ENCODE results near the gene ACP5. TPM values are rescaled to one million over a fixed set of nuclear protein-coding genes. Genes with fewer than 3 reads are reported as not detected.

ACP5 gene
- total RNA-seq, 1 donor from 2014 or later, result 50.9 TPM

- Mint-ChIP-seq H3K4me1 (peaks cover 64% of the 10 kb centered on the region), H3K27me3 (no peaks in the 10 kb centered on the region), H3K36me3 (ENCODE audit: low read depth) (peaks cover 44% of the 10 kb centered on the region), H3K9me3 (no peaks in the 10 kb centered on the region), H3K4me3 (no peak overlapping the region), H3K27ac (peak overlapping the region; percentile 5)
- no peak for DNase-seq
- no peak for ATAC-seq (ENCODE audit: low read depth)
- ChIA-PET CTCF (no interaction called here), POLR2A (interaction anchor here (0.6 to 1.0 kb wide), 5 partner anchors 26 to 1165 kb away, joined by 4 to 7 read pairs (median 5); partner anchors contain the start of gene ECSIT)
- no peak for TF ChIP-seq CTCF (IDR thresholded peaks at IDR 0.05)
- intact Hi-C loops (cut with micrococcal nuclease), result no loop called here
Measured at GRCh38 chr19:11555246-11555645, 22.2 kb downstream of the ACP5 start.

GRCh38 chr19:11554160-11554559, 23.3 kb downstream of the ACP5 start:
- peaks cover 42% of the 10 kb centered on the region for H3K36me3 Mint-ChIP-seq (ENCODE audit: low read depth)
- intact Hi-C loops (cut with micrococcal nuclease), result no loop called here
- DNase-seq, result no peak
- peak overlapping the region; percentile 44 for H3K4me3 Mint-ChIP-seq
- ChIA-PET POLR2A (interaction anchor here (0.6 to 1.2 kb wide), 8 partner anchors 24 to 996 kb away, joined by 3 to 8 read pairs (median 5); partner anchors contain the start of gene ECSIT), CTCF (no interaction called here)
- H3K9me3 Mint-ChIP-seq, result no peaks in the 10 kb centered on the region
- peak; percentile 36 for ATAC-seq (ENCODE audit: low read depth)
- peaks cover 58% of the 10 kb centered on the region for H3K4me1 Mint-ChIP-seq
- H3K27me3 Mint-ChIP-seq, result no peaks in the 10 kb centered on the region
- TF ChIP-seq CTCF (IDR thresholded peaks at IDR 0.05), result no peak
- peak overlapping the region; percentile 77 for H3K27ac Mint-ChIP-seq

GRCh38 chr19:11552666-11553372, 24.6 kb downstream of the ACP5 start:
- no peak overlapping the region for H3K4me3 Mint-ChIP-seq

DNA sequence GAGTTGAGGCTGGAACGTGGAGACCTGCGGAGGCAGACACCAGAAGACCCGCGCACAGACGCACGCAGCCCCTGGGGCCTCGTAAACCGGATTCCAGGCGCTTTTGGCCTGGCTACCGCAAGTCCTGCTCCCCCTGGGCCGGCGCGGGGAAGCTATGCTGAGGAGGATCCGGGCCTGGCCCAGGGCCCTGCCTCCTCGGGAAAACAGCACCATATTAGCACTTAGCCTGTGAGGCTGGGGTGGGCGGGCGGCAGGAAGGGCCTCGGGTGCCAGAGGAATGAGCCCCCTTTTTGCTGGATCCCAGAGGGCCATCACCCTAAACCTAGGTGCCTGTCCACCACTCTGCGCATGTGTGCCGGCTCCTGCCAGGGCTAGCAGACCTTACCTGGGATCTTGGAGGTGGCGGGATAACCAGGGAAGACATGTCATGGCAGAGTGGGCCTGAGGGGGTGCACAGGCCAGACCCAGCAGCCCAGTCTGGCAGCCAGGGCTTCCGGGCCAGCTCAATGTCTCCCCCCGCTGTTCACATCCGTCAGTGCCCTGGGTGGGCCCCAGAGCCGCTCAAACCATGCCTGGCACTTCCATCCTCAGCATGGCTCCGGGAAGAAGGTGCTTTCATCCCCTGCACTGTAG, 25.7 kb downstream of the ACP5 start:
- Mint-ChIP-seq H3K4me1 (peaks cover 39% of the 10 kb centered on the region), H3K27me3 (no peaks in the 10 kb centered on the region), H3K4me3 (no peak overlapping the region), H3K9me3 (no peaks in the 10 kb centered on the region), H3K36me3 (ENCODE audit: low read depth) (peaks cover 36% of the 10 kb centered on the region), H3K27ac (no peak overlapping the region)
- DNase-seq, result no peak
- intact Hi-C loops (cut with micrococcal nuclease), result no loop called here
- no peak for TF ChIP-seq CTCF (IDR thresholded peaks at IDR 0.05)
- no peak for ATAC-seq (ENCODE audit: low read depth)
- POLR2A ChIA-PET, result interaction anchor here (0.6 kb wide), 1 partner anchor 794 kb away, joined by 4 read pairs; no protein-coding TSS in a partner anchor
- CTCF ChIA-PET, result interaction anchor here (1.8 kb wide), 1 partner anchor 16 kb away, joined by 9 read pairs; no protein-coding TSS in a partner anchor

More at GRCh38 chr19:11552666-11553372, 24.6 kb downstream of the ACP5 start:
- ChIA-PET CTCF (interaction anchor here (1.8 kb wide), 1 partner anchor 17 kb away, joined by 9 read pairs; no protein-coding TSS in a partner anchor), POLR2A (no interaction called here)
- no peak for TF ChIP-seq CTCF (IDR thresholded peaks at IDR 0.05)
- Mint-ChIP-seq H3K4me1 (peaks cover 45% of the 10 kb centered on the region), H3K27ac (peak overlapping the region; percentile 54), H3K9me3 (no peaks in the 10 kb centered on the region), H3K36me3 (ENCODE audit: low read depth) (peaks cover 39% of the 10 kb centered on the region), H3K27me3 (no peaks in the 10 kb centered on the region)
- intact Hi-C loops (cut with micrococcal nuclease), result no loop called here
- ATAC-seq (ENCODE audit: low read depth) (no peak), DNase-seq (no peak)

- H3K9me3 Mint-ChIP-seq, result no peaks in the 10 kb centered on the region
- H3K27me3 Mint-ChIP-seq, result no peaks in the 10 kb centered on the region
- intact Hi-C loops (cut with micrococcal nuclease), result no loop called here
- no peak overlapping the region for H3K4me3 Mint-ChIP-seq
- H3K4me1 Mint-ChIP-seq, result peaks cover 27% of the 10 kb centered on the region
- no peak for ATAC-seq (ENCODE audit: low read depth)
- no peak for DNase-seq
- no peak for TF ChIP-seq CTCF (IDR thresholded peaks at IDR 0.05)
- H3K36me3 Mint-ChIP-seq (ENCODE audit: low read depth), result peaks cover 27% of the 10 kb centered on the region
- H3K27ac Mint-ChIP-seq, result no peak overlapping the region
- ChIA-PET POLR2A (interaction anchor here (1.2 kb wide), 1 partner anchor 8 kb away, joined by 3 read pairs; no protein-coding TSS in a partner anchor), CTCF (interaction anchor here (0.6 kb wide), 1 partner anchor 905 kb away, joined by 3 read pairs; no protein-coding TSS in a partner anchor)
Measured at GRCh38 chr19:11550265-11550664, 27.2 kb downstream of the ACP5 start.

Measured in activated B cell treated with CpG ODN at 0.5 μM for 24 hours (primary cell).